Retinal pigment epithelial cell (primary cell): Measurements from ENCODE around the gene NPTX1.

Experiments used
- DNase-seq: peaks from one replicate; pipeline ENCODE4 v3.0.0-alpha.2; 2010; ENCODE audit warnings: low read depth
- H3K4me3 ChIP-seq: 2 replicates; pipeline ENCODE4 v1.5.1; 2011; ENCODE audit warnings: mild to moderate bottlenecking, low read length, control low read depth, moderate library complexity
- CTCF ChIP-seq: conservative IDR thresholded peaks from 2 replicates; pipeline ENCODE4 v1.5.1; 2011; ENCODE audit warnings: low read depth, low read length, control low read depth, inconsistent platforms

Gene NPTX1

DNA sequence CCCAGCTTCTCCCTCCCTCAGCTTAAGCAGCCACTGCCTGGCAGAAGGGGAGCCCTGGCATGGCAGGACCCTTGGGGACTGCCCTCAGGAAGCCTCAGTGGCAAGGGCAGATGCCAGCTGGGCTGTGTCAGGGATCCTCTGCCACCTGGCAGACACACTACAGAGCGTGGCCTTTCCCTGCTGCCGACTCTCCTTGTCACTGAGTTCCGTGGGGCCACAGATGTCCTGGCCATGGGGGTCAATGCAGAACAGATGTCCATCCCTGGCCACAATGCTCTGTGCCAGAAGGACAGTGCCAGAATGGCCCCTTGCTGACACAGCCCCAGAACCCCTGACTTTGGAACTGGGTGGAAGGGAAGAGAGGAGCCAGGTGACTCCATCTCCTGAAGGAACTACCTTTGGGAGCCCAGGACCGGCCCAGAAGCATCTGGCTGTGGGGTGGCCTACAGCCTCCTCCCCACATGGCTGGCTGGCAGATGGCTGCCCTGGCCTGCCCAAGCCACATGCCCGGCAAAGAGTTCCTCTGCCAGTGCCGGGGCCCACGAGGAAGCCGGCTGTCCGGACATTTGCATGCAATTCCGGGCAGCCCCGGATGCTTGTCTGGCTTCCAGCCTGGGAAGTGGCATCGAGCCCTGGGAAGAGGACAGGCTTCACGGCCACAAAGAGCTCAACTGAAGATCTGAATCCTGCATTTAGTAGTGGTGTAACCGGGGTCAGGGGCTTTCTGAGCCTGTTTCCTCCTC is 24.1 kb downstream of the NPTX1 start:
- no peak overlapping the region for H3K4me3 ChIP-seq
- no peak for TF ChIP-seq CTCF
- DNase-seq, result no peak

DNA sequence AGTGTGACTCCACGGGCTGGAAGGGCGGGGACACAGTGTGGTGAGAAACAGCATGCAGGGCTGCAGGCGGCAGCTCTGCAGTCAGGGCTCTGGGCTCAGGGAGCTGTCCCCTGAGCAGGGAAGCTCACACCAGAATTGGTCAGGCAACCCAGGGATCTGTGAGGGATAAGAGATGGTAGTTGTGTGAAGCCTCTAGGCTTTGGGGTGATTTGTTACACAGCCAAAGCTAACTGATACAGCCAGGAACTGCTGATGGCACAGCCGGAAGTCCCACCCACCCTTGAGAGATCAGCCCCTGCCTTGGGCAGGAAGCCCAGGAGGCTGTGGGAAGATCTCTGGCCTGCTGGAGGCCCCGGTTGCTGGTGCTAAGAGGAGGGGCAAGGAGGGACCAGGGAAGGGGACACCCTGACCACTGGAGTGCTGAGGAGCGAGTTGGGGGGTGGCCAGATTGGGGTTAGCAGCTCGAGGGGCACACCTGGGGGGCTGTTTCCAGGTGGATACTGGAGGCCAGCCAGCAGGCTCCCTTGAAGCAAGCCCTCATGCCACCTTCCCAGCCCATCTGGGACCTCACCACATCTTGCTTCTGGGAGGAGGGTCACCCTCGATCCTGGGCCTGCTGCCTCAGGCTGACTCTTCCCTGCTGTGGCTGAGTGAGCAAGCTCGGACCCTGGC is 25.2 kb downstream of the NPTX1 start:
- DNase-seq, result no peak
- no peak for TF ChIP-seq CTCF
- H3K4me3 ChIP-seq, result no peak overlapping the region

DNA sequence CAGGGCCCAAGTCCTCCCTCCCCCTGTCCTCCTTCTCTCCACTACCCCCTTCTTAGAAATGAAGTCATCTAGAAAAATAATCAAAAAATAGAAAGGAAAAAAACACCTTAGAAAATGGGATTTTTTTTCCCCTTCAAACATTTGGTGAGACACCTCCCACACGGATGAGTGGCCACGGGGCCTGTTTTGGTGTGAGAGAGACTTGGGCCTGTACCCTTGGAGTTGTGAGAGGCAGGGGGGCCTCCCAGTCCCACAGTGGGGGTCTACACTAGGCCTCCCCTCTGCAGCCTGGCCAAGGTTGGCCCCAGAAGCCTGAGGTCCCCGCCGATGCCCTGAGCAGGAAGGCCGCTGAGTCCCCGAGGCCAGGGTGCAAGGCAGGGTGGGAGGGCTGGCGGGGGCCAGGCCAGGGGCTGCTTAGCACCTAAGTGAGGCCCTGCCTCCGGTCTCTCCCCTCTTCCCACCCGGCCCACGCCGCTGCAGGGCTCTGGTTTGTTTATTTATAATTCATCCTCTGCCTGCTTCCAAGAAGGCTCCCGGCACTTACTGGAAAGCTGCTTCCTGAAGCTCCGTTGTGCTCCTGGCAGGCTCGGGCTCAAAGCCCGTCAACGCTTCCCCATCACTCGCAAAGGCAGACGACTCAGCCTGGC is 26.4 kb downstream of the NPTX1 start:
- no peak for TF ChIP-seq CTCF
- H3K4me3 ChIP-seq, result no peak overlapping the region
- no peak for DNase-seq

DNA sequence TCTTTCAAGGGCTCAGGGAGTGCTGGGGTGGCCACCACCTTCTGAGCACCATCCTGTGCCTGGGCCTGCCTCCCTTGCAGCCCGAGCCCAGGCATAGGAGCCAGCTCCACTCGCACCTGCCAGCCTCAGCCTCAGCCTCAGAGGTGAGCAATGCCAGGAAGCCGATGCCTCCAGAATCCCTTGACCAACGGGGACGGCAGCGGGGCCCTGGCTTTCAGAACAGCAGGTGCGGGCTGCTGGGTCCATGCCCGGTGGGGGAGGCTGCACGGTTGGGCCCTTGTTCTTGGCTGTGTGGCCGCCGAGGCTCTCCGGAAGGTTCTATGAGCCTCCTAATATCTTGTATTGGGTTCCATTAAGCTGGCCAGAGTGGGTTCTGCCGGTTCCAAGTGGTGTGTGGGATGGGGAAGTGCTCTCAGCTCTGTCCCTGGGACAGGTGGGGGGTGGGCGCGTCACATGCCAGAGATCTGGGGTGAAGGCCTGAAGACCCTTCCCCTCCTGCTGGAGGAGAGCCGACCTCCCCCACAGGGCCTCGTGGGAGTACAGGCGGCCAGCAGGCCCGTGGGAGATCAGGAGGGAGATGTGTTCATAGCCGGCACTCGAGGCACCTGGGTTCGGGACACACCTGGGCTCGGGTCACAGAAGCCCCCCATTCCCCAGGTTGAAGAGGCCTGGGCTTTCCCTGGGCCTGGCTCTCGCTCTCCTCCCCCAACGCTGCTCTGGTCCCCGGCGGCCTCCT is 27.0 kb downstream of the NPTX1 start:
- DNase-seq, result no peak
- TF ChIP-seq CTCF, result no peak
- no peak overlapping the region for H3K4me3 ChIP-seq

GRCh38 chr17:80447790-80448189 is 28.6 kb downstream of the NPTX1 start:
- no peak for DNase-seq
- H3K4me3 ChIP-seq, result no peak overlapping the region
- no peak for TF ChIP-seq CTCF

GRCh38 chr17:80446645-80447405 is 29.6 kb downstream of the NPTX1 start:
- DNase-seq, result no peak
- H3K4me3 ChIP-seq, result no peak overlapping the region
- no peak for TF ChIP-seq CTCF
